HG03060 (cell line): ENCODE measurements around the gene DLGAP4.

ENCODE experiments used
- ATAC-seq: cut with Tn5 transposase; IDR thresholded peaks from one replicate; pipeline ENCODE4 v1.9.1; 2021; ENCODE audit warnings: low read depth, moderate number of reproducible peaks; ENCODE audit not compliant: unreplicated experiment

Gene DLGAP4

DNA sequence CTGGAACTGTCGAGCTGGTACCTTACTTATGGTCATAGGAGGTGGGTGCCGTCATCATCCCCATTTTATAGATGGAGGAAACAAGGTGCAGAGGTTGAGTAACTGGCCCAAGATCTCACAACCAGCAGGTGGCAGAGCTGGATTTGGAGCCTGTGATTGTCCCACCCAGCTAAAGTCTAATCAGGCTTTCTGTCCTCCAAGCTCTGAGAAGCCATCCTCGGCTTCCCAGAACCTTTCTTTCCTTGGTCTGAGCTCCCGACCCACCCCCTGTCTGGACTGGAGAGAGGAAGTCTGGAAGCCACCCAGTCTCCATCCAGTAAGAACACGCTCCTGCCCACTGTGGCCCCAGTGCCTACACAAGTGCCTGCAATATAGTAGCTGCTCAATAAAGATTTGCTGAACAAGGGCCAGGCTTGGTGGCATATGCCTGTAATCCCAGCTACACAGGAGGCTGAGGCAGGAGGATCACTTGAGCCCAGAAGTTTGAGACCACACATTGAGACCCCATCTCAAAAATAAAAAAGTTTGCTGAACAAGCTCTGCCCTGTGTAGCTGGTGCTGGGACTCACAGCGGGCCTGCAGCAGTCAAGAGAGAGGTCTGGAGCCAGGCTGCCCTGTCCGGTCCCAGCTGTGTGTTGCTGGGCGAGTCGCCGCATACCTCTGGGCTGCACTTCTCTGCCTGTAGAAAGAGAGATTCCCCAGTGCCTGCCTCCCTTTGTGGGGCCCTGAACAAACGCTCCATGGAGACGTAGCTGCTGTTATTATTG lies 32.5 kb upstream of the DLGAP4 start:
- no peak for ATAC-seq

DNA sequence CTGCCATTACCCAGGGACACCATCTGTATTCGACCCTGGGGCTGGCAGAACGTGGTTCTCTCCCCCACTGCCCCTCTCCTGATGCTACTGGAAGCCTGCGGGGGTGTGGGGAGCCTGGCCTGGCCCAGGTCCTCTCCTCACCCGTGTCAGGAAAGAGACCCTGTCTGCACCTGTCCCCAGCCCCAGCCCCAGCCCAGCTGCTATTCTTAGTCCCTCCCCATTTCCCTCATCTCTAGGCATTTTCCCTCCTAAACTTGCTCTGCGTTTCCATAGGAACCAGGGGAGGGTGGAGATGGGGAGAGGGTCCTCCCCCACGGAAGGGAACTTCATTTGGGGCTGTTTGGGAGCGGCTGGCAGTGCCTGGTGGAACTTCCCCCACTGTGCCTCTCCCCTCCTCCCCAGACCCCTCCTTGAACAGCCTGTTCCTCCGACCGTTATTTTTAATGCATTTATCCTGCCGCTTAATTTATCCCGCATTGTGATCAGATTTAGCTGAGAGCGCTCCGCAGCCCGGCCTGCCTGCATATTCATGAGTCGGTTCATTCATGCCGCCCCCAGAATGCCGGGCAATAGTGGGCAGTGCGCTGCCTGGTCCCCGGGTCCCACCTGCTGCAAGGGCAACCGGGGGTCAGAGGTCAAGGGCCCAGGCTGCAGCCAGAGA lies 31.8 kb upstream of the DLGAP4 start:
- ATAC-seq = no peak

DNA sequence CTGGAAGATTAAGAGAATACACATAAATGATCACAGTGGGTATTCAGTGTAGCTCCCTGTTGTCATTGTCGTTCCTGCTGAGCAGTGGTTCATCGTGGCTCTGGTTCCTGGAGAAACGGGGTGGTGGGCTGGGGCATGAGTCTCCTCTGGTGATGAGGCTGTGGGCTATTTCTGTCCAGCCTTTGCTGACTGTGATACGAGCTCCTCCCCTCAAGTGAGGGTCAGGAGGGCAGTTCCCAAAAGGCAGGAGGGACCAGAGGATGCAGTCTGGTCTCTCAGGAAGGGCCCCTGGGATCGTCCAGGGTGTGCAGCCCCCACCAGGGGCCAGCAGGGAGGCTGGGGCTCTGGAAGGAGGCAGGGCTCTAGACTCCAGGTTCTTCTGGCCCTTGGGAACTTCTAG lies 31.1 kb upstream of the DLGAP4 start:
- ATAC-seq = no peak

DNA sequence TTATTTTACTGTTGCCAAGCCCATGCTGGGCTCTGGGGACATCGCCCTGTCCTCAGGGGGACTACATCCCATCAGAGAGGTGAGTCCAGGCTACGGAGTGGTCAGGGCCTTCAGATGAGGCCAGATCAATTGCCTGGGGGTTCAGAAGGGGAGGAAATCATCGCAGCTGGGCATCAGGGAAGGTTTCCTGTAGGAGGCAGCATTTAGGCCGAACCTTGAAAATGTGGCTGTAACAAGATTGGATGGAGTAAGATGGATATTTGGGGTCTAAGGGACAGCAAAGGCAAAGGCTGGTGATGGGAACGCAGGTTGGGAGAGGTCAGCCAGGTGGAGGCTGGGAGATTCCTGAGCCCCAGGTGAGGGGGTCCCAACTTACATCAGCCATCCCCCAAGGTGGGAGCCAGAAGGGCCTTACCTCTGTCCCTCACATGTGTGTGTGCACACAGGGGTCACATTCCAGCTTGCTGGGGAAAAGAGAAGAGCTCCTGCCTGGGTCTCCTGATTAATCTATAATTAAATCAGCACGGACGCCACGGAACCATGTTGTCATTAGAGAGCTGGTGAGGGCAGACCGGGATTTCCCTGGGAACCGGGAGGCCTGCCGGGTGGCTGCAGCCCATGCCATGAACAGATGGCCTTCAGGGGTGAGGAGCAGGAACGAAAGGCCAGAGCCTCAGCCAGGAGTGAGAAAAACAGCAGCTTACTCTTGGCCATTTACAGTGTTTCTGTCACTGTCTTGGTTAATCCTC lies 30.5 kb upstream of the DLGAP4 start:
- no peak for ATAC-seq

DNA sequence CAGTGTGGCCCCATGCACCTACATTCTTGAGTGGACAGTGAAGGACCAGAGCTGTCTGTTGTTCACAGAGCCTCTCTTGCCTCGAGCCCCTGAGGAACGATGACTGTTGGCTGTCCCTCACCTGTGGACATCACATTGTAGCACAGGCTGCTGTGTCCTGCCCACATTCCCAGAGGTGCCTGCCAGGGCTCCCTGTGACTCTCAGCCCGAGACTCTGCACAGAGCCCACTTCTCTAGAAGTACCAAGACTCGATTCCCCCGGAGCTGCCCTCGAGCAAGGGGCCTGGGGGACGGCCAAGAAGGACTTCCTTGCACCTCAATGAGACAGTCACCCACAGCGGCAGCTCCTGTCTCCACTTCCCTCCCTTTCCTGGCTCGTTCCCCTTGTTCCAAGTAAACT lies 28.6 kb upstream of the DLGAP4 start:
- no peak for ATAC-seq

DNA sequence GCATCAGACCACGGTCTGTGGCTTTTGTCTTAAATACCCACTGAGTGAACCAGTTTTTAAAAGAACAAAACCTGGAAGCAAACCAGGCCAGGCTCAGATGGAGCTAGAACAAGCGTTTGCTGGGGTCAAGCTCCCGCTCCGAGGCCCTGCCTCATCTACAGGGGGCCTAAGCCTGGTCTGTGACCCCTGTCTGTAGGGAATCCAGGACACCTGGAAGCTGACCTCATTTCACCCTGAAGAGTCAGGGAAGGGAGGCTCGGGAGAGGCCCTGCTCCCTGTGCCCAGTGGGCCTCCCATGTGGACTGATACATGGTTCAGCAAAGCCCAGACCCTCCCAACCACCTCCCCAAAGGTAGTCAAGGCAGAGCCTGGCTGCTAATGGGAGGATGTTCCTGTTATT lies 26.8 kb upstream of the DLGAP4 start:
- no peak for ATAC-seq

DNA sequence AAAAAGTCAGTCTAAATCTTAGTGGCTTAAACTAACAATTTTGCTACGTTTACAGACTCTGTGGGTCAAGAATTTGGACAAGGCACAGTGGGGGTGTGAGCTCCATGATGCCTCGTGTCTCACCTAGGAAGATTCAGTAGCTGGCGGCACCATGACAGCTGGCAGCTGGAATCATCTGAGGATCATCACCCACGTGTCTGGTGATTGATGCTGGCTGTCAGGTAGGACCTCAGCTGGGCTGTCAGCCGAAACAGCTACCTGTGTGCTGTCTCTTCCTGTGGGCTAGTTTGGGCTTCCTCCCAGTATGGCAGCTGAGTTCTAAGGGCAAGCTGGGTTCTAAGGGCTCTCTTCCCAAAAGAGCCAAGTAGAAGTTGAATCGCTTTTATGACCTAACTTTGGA lies 26.4 kb upstream of the DLGAP4 start:
- ATAC-seq = no peak

DNA sequence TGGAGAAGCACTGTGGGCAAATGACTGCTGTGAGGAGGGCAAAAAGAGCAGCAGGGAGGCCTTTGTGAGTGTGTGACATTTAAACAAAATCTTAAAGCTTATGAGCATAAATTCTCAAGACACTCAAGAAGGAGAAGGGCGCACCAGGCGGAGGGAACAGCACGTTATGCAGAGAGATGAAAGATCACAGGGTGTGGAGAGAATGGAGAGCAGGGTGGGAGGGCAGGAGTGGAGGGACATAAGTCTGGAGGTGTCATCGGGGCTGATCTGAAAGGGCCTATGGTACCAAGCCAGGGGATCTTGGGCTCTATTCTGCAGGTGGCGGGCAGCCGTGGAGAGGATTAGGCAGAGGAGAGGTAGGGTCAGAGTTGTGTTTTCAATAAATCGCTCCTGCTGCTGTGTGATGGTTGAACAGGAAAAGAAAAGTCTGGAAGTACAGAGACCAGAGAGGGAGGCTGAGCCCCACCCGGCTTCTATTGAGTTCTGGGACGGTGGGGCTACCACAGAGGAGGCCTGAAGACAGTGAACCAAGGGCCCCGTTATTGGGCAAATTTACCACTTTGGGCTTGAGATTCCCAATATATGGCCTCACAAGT lies 24.3 kb upstream of the DLGAP4 start:
- ATAC-seq = no peak

DNA sequence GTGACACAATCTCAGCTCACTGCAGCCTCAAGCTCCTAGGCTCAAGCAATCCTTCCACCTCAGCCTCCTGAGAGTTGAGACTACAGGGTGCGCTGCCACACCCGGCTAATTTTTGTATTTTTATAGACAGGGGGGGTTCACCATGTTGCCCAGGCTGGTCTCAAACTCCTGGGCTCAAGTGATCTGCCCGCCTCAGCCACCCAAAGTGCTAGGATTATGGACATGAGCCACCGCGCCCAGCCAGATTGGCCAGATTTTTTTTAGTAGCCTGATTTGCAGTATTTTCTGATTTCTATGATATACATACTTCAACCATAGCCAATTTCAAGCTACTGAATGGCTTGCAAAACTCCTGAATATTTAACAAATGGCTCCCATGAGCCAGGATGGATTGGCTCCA lies 21.4 kb upstream of the DLGAP4 start:
- ATAC-seq = no peak

DNA sequence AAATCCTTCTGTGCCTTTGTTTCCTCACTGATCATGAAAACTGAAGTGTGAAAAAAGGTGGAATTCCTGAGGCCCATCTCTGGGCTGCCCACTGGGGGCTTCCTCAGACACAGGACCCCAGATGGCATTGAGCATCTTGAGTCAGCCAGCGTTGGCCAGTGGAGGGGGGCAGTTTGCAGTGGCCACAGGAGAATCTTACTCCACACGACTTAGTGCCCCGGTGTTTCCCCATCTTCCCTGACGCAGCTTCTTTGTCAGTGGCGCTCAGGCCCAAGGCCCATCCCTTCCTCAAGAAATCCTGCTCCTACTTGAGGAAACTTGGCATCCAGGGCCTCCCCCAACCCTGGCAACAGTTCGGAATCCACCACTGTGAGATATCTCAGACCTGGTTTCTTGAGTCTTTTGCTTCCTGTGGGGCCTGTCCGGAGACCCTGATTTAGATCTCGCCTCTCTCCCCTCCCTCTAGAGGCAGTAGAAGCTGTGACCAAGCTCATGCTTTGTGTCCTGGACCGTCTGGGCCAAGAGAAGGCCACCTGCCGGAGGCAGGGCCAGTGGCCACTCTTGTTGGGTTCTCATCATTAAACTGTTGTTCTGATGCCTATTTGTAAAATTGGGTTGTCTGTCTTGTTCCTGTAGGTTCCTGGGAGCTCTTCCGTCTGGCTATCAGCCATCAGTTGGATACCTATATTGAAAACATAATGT lies 20.2 kb upstream of the DLGAP4 start:
- no peak for ATAC-seq

DNA sequence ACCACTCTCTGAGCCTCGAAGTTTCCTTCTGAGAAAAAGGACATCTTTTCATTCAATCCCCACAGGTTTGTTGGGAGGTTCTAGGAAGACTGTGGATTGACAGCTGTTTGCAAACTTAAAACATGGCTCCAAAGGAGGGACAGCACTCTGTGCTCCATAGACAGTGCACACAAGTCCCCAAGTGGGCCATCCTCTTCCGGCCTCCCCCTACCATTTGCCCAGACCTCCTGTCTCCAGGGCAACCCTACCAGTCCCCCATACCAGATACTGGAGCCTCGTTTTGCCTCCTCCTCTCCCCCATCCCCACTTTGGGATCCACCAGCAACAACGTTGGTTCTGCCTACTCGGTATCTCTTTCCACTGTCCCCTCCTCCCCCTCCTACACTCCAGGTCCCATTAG lies 8.5 kb upstream of the DLGAP4 start:
- no peak for ATAC-seq

DNA sequence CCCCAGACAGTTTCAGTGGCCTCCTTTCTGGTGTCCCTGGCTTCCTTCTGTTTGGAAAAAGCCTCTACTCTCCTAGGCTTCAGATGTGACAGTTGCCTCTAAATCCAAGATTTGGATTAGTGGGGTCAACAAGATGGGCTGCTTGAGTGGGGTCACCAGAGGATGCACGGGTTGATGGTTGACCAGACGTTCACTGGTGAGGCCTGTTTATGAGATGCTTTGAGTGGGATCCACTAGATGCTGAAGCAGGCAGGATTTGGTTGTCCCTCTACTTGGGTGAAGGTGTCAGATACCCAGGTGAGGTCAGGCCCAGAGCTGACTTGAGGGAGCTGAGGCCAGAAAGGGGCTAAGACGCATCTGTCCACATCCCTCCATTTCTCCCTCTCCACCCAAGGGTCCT lies 8.1 kb upstream of the DLGAP4 start:
- ATAC-seq = no peak

DNA sequence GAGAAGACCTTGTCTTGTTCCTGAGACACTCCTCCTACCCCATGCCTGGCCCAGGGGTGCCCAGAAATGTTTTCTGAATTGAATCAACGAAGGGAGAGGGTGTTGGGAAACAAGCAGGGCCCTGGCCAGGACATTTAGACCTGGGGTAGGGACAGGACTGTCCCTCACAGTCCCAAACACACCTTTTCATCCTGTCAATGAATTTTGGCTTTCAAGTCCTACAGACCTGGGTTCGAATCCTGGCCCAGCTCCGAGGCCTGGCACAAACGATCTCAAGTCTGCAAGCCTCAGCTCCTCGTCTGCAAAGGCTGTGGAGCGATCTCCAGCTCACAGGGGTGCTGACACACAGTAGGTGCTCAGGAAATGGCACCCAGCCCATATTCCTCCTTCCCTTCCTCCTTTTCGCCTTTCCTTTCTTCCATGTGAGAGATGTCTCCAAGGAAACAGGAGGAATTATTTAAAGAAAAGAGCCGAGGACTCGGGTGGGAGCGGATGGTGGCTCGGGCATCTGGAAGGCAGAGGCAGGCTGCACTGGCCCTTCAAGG lies 7.3 kb upstream of the DLGAP4 start:
- no peak for ATAC-seq

DNA sequence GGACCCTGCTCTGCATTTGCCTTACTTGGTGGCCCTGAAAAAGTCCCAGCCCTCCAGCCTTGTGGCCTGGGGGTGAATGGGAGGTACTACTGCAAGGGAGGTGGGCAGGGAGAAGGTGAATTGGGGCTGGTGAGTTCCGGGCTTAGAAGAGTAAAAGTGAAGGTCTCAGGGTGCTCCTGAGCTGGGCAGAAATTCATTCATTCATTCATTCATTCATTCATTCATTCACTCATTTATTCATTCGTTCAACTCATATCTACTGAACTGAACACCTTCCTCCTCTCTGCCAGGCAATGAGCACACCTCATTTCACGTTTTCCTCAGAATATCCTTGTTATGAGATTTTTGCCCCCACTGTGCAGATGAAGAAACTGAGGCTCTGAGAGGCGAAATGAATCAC lies 6.7 kb upstream of the DLGAP4 start:
- no peak for ATAC-seq

DNA sequence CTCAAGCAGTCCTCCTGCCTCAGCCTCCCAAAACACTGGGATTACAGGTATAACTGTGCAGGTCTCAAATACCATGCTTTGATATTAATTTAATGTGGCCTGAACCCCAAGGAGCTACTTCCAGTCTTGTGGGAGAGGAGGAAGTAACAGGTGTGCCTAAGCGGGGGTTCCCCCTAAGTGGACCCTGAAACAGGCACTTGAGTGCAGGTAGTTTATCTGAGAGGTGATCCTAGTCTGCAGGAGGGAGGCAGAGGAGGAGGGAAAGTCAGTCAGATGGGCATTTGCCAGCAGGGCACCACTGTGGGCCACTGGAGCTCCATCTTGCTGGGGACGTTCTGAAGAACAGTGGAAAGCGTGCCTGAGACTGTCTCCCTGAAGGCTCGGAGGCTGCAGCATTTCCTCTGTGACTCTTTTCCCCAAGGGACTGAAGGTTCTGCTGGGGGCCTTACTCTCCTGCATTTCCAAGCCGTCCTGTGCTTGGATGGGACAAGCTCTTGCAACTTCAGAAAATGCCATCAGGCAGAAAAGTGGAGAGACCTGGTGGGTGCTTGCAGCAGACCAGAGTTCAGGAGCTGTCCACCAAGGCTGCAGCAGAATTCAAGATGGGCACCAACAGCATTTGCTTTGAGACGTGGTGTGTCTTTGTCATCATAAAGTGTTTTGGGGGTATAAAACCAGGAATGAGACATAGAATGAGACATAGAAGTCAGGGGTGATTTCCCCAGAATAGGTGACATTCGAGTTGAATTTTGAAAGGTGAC lies 4.6 kb upstream of the DLGAP4 start:
- ATAC-seq = no peak

DNA sequence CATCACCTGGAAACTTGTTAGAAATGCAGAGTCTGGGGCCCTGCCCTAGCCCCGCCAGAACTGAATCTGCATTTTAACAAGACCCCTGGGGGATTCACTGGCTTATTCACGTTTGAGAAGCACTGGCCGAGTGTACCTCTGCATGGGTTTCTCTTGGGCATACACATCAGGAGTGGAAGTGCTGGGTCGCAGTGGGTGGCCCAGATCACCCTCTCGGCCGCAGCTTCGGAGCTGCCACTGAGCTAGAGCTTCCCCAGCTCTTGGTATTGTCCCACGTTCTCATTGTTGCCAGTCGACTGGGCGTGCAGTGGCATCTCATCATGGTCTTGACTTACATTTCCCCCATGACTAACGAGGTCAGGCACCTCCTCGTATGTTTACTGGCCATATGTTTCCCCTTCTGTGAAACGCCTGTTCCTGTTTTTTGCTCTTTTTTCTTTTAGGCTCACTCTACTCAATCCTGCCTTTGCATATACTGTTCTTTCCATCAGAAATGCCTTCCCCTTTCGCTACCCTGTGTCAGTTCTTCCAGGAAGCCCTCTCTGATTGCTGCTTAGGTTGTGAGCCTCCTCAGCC lies 3.0 kb upstream of the DLGAP4 start:
- no peak for ATAC-seq

DNA sequence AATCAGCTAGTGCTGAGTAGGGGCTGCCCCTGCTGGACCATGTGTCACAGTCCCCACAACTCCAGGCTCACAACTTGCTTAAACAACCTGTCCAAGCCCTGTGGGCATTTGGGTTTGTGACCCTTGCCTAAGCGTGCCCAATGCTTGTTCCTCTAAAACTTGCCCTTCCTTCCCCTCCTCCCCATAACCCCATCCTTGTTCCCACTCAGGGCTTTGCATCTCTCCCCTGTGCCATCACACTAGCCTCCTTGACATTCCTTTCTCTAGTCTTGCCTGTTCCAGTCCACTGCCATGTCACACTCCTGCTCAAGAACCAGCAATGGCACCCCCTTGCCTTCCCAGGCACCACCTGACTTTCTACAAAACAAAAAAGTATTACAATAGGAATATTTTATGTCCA lies 2.3 kb upstream of the DLGAP4 start:
- ATAC-seq = no peak

DNA sequence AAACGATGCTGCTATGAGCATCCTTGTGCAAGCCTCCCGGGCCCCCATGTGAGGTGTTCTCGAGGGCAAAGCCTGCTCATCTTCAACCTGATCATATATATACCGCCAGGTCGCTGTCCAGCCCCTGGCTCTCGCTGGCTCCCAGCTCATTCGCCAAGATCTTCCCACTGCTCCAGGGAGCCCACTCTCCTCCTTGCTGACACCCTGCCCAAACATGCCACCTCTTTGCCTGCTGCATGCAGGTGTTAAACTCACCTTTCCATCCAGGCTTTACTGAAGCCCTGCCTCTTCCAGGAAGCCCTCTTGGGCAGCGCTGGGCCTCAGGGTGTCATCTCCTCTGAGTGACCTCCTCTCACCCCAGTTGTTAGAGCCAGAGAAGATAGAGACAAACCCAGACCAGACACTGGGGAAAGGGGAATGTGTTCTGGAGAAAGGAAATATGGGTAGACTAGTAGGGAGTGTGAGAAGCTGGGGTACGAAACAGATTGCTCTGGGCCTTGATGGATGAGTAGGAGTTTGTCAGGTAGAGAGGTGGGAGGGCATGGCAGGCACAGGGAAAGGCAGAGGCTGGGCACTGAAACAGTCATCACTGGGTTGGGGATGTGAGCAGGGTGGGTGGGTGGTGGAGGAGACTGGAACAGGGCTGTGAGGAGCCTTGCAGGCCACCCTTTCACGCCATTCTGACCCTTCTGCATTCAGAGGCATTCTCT lies 1.2 kb upstream of the DLGAP4 start:
- ATAC-seq = no peak
